ENCODE measurements around the gene PTPN7. TPM values are rescaled to one million over a fixed set of nuclear protein-coding genes. Genes with fewer than 3 reads are reported as not detected.

PTPN7 gene
- total RNA-seq, 1 donor from 2014 or later = 0.75 TPM

DNA sequence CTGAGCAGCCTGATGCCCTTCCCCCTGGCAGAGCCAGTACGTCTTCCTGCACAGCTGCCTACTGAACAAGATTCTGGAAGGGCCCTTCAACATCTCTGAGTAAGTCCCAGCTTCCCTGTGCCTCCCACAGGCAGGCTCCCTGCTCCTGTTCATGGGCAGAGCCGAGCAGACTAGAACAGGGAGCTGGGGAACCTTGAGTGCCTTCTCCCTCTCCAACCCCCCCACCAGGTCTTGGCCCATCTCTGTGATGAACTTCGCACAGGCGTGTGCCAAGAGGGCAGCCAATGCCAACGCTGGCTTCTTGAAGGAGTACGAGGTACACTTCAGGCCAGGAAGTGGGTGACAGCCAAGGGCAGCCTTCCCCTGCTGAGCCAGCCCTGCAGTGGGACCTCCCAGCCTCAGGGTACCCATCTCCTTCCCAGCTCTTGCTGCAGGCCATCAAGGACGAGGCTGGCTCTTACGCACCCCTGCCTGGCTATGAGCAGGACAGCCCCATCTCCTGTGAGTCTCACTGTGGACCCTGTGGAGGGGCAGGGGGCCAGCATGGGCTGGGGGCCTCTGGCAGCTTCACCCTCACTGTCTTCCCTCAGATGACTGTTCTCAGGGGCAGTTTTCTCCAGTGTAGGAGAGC lies 26.8 kb upstream of the PTPN7 start:
- peaks cover 1% of the 10 kb centered on the region for H3K4me1 Mint-ChIP-seq (ENCODE audit: low read depth, unreplicated experiment)
- H2AFZ ChIP-seq (ENCODE audit: low read depth, low read length) = no peak overlapping the region
- H3K79me2 ChIP-seq (ENCODE audit: insufficient read depth, low read length) = no peaks in the 10 kb centered on the region
- H3K36me3 Mint-ChIP-seq (ENCODE audit: low read depth, unreplicated experiment) = no peaks in the 10 kb centered on the region
- H3K9ac ChIP-seq (ENCODE audit: low read length) = no peak overlapping the region
- DNase-seq (ENCODE audit: low read depth) (no peak), FAIRE-seq (no peak)
- TF ChIP-seq, protein P1, sequence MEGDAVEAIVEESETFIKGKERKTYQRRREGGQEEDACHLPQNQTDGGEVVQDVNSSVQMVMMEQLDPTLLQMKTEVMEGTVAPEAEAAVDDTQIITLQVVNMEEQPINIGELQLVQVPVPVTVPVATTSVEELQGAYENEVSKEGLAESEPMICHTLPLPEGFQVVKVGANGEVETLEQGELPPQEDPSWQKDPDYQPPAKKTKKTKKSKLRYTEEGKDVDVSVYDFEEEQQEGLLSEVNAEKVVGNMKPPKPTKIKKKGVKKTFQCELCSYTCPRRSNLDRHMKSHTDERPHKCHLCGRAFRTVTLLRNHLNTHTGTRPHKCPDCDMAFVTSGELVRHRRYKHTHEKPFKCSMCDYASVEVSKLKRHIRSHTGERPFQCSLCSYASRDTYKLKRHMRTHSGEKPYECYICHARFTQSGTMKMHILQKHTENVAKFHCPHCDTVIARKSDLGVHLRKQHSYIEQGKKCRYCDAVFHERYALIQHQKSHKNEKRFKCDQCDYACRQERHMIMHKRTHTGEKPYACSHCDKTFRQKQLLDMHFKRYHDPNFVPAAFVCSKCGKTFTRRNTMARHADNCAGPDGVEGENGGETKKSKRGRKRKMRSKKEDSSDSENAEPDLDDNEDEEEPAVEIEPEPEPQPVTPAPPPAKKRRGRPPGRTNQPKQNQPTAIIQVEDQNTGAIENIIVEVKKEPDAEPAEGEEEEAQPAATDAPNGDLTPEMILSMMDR (IDR thresholded peaks at IDR 0.05; ENCODE audit: insufficient read depth, low read depth, low read length) = no peak
- TF ChIP-seq EZH2 (IDR thresholded peaks at IDR 0.05; ENCODE audit: insufficient read depth, low read length) = no peak
- no peaks in the 10 kb centered on the region for H4K20me1 ChIP-seq (ENCODE audit: insufficient read depth, low read length)
- H3K27ac Mint-ChIP-seq (ENCODE audit: unreplicated experiment) = no peak overlapping the region
- H3K4me1 ChIP-seq (ENCODE audit: insufficient read depth, low read length) = no peaks in the 10 kb centered on the region
- no peak overlapping the region for H3K4me3 ChIP-seq (ENCODE audit: insufficient read depth, low read depth, low read length)
- H3K27ac ChIP-seq (ENCODE audit: low read depth, low read length) = no peak overlapping the region
- peaks cover 41% of the 10 kb centered on the region for H3K27me3 Mint-ChIP-seq (ENCODE audit: low read depth, unreplicated experiment)
- H3K36me3 ChIP-seq (ENCODE audit: insufficient read depth, low read length) = no peaks in the 10 kb centered on the region
- H3K27me3 ChIP-seq (ENCODE audit: insufficient read depth, low read length) = no peaks in the 10 kb centered on the region
- no peaks in the 10 kb centered on the region for H3K9me3 Mint-ChIP-seq (ENCODE audit: unreplicated experiment)
- H3K9me3 ChIP-seq (ENCODE audit: insufficient read depth, low read depth, low read length) = no peaks in the 10 kb centered on the region
- H3K4me2 ChIP-seq (ENCODE audit: low read length) = no peak overlapping the region
- H3K4me3 Mint-ChIP-seq (ENCODE audit: unreplicated experiment) = no peak overlapping the region

- Mint-ChIP-seq H3K4me1 (ENCODE audit: low read depth, unreplicated experiment) (peaks cover 1% of the 10 kb centered on the region), H3K36me3 (ENCODE audit: low read depth, unreplicated experiment) (no peaks in the 10 kb centered on the region), H3K4me3 (ENCODE audit: unreplicated experiment) (no peak overlapping the region), H3K27ac (ENCODE audit: unreplicated experiment) (no peak overlapping the region), H3K9me3 (ENCODE audit: unreplicated experiment) (no peaks in the 10 kb centered on the region), H3K27me3 (ENCODE audit: low read depth, unreplicated experiment) (peaks cover 46% of the 10 kb centered on the region)
- no peak overlapping the region for H2AFZ ChIP-seq (ENCODE audit: low read depth, low read length)
- no peaks in the 10 kb centered on the region for H4K20me1 ChIP-seq (ENCODE audit: insufficient read depth, low read length)
- no peak overlapping the region for H3K9ac ChIP-seq (ENCODE audit: low read length)
- FAIRE-seq = no peak
- DNase-seq (ENCODE audit: low read depth) = no peak
- no peaks in the 10 kb centered on the region for H3K9me3 ChIP-seq (ENCODE audit: insufficient read depth, low read depth, low read length)
- H3K27ac ChIP-seq (ENCODE audit: low read depth, low read length) = no peak overlapping the region
- H3K27me3 ChIP-seq (ENCODE audit: insufficient read depth, low read length) = no peaks in the 10 kb centered on the region
- H3K36me3 ChIP-seq (ENCODE audit: insufficient read depth, low read length) = no peaks in the 10 kb centered on the region
- H3K4me2 ChIP-seq (ENCODE audit: low read length) = no peak overlapping the region
- no peaks in the 10 kb centered on the region for H3K79me2 ChIP-seq (ENCODE audit: insufficient read depth, low read length)
- H3K4me3 ChIP-seq (ENCODE audit: insufficient read depth, low read depth, low read length) = no peak overlapping the region
- no peaks in the 10 kb centered on the region for H3K4me1 ChIP-seq (ENCODE audit: insufficient read depth, low read length)
- no peak for TF ChIP-seq EZH2 (IDR thresholded peaks at IDR 0.05; ENCODE audit: insufficient read depth, low read length)
- TF ChIP-seq, protein P1 (IDR thresholded peaks at IDR 0.05; ENCODE audit: insufficient read depth, low read depth, low read length) = no peak
Measured at GRCh38 chr1:202186327-202186726, 25.9 kb upstream of the PTPN7 start.

DNA sequence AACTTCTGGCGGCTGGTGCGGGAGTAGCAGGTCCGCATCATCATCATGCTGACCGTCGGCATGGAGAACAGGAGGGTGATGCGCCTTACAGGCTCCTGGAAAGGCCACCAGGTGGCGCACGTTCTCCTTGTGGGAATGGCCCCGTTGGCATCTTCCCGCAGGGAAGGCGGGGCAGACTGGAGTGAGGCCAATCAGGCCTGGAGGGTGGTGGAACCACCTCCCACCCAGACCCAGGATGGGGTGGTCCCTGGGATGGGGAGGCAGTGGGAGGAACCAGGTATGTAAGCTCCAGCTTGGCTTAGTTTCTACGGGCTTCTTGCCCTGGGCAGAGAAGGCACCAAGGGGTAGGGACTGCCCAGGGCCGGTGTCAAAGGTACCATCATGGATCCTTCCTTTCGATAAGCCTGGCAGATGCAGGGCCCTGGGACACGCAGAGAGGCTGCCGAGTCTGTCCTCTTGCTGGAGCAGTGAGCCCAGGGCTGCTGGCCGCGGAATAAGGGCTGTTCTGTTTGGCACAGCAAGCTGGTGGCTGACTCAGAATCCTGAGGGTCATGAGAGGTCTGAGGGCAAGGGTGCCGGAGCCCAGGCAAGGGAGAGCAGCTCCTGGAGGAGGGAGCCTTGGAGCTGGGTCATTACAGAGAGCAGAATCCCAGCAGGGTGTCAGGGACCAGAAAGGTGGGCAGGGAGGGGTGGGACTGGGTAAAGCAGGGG lies 24.5 kb upstream of the PTPN7 start:
- H3K79me2 ChIP-seq (ENCODE audit: insufficient read depth, low read length) = no peaks in the 10 kb centered on the region
- H3K4me3 ChIP-seq (ENCODE audit: insufficient read depth, low read depth, low read length) = no peak overlapping the region
- H3K9me3 ChIP-seq (ENCODE audit: insufficient read depth, low read depth, low read length) = no peaks in the 10 kb centered on the region
- Mint-ChIP-seq H3K36me3 (ENCODE audit: low read depth, unreplicated experiment) (no peaks in the 10 kb centered on the region), H3K9me3 (ENCODE audit: unreplicated experiment) (no peaks in the 10 kb centered on the region), H3K27ac (ENCODE audit: unreplicated experiment) (peak overlapping the region; percentile 26), H3K27me3 (ENCODE audit: low read depth, unreplicated experiment) (peaks cover 50% of the 10 kb centered on the region), H3K4me3 (ENCODE audit: unreplicated experiment) (no peak overlapping the region), H3K4me1 (ENCODE audit: low read depth, unreplicated experiment) (peaks cover under 1% of the 10 kb centered on the region)
- H2AFZ ChIP-seq (ENCODE audit: low read depth, low read length) = no peak overlapping the region
- no peaks in the 10 kb centered on the region for H3K36me3 ChIP-seq (ENCODE audit: insufficient read depth, low read length)
- H4K20me1 ChIP-seq (ENCODE audit: insufficient read depth, low read length) = no peaks in the 10 kb centered on the region
- FAIRE-seq (no peak), DNase-seq (ENCODE audit: low read depth) (peak; percentile 65)
- no peak overlapping the region for H3K27ac ChIP-seq (ENCODE audit: low read depth, low read length)
- H3K4me2 ChIP-seq (ENCODE audit: low read length) = no peak overlapping the region
- H3K4me1 ChIP-seq (ENCODE audit: insufficient read depth, low read length) = no peaks in the 10 kb centered on the region
- no peak for TF ChIP-seq EZH2 (IDR thresholded peaks at IDR 0.05; ENCODE audit: insufficient read depth, low read length)
- TF ChIP-seq, protein P1 (IDR thresholded peaks at IDR 0.05; ENCODE audit: insufficient read depth, low read depth, low read length) = peak; percentile 75
- no peak overlapping the region for H3K9ac ChIP-seq (ENCODE audit: low read length)
- H3K27me3 ChIP-seq (ENCODE audit: insufficient read depth, low read length) = peaks cover 5% of the 10 kb centered on the region
